HG02642 (cell line): ENCODE results near the gene TEX14.
"Not testable (repeated sequence)": the region's sequence is repeated elsewhere in the genome, so short reads cannot be mapped to it uniquely, and the experiment has no call there.

Experiments used
- ATAC-seq: cut with Tn5 transposase; IDR thresholded peaks from one replicate; pipeline ENCODE4 v1.9.1; 2021; ENCODE audit warnings: mild to moderate bottlenecking; ENCODE audit not compliant: unreplicated experiment, poor library complexity

The TEX14 gene

DNA sequence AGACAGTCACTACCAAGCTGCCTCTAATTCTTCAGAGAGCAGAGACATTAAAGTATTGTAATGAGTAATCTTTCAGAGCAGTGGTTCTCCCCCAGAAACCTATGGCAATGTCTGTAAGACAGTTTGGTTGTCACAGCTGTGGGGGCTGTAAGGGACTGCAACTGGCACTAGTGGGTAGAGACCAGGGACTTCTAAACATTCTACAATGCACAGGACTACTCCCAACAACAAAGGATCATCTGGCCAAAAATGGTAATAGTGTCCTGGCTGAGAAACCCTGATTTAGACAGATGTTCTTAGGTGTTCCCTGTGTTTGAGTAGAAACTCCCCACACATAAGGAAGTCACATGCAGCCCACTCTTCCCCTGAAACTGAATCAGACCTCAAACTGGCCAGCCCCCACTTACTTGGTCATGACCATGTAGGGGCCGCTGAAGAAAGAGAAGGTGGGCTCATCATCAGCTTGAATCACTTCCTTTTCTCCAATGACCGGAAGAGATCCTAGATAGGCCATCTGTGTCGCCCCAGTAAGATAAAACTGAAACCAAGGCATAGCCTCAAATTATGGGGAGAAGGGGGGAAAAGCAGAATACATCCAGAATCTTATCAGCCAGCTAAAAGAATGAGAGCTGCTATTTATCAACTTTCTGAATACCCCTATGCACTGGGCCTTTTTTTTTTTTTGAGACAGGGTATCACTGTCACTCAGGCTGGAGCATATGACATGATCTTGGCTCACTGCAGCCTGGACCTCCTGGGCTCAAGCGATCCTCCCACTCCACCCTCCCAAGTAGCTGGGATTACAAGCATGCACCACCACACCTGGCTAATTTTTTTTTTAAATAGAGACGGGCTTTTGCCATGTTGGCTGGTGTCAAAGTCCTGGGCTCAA, 75.8 kb downstream of the TEX14 start:
- ATAC-seq, result peak; percentile 42

GRCh38 chr17:58614859-58615459, 76.9 kb downstream of the TEX14 start:
- no peak for ATAC-seq

- no peak for ATAC-seq
Observed at GRCh38 chr17:58611331-58611730, 80.5 kb downstream of the TEX14 start.

DNA sequence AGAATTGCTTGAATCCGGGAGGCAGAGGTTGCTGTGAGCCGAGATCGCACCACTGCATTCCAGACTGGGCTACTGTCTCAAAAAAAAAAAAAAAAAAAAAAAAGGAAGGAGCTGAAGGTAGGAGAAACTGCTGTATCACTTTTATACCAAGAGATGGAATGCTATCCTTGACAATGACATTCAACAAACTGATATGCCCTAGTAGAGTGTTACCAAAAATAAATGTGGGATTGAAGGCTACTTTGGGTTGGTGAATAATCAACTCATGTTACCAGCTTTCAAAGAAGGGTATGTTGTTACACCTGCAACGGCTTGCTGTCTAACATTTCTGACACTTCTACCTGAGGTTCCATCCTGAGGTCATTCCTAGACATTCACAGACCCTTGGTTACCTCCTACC, 84.9 kb downstream of the TEX14 start:
- no peak for ATAC-seq

DNA sequence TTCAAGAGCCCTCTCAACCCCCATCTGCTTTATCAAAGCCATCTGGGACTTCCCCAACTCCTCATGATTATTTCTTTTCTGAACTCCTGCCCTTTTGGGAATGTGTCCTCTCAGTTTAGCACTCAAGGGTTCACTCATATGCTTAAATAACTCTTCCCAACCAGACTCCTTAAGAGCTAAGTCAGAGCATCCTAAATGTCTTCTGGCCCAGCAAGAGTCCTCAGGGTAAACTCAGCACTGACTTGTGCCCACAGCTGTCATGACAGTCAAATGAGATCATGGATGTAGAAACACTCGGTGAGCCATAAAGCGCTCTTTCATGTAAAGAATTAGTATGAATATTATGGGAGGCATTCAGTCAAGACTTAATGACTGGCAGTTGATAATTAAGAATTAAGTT, 85.9 kb downstream of the TEX14 start:
- no peak for ATAC-seq

- no peak for ATAC-seq
Observed at GRCh38 chr17:58605470-58605869, 86.4 kb downstream of the TEX14 start.

GRCh38 chr17:58601976-58602375, 89.9 kb downstream of the TEX14 start:
- ATAC-seq, result no peak

GRCh38 chr17:58597371-58597770, 94.5 kb downstream of the TEX14 start:
- no peak for ATAC-seq

- ATAC-seq, result no peak
Observed at GRCh38 chr17:58595194-58595792, 96.6 kb downstream of the TEX14 start.

- ATAC-seq, result no peak
Observed at GRCh38 chr17:58593123-58593522, 98.7 kb downstream of the TEX14 start.

DNA sequence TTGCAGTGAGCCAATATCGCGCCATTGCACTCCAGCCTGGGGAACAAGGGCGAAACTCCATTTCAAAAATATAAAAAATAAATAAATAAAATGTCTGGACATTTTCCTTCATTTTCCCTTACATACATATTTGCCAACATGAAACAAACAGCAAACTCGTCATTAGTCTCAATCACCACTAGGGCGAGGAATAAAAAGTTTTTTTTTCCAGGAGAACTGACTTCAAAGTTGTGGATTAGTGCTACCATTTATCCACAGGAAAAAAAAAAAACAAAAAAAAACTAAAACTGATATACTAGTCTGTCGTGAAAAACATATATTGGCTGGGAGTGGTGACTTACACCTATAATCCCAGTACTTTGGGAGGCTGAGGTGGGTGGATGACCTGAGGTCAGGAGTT, 100.4 kb downstream of the TEX14 start:
- ATAC-seq, result no peak

DNA sequence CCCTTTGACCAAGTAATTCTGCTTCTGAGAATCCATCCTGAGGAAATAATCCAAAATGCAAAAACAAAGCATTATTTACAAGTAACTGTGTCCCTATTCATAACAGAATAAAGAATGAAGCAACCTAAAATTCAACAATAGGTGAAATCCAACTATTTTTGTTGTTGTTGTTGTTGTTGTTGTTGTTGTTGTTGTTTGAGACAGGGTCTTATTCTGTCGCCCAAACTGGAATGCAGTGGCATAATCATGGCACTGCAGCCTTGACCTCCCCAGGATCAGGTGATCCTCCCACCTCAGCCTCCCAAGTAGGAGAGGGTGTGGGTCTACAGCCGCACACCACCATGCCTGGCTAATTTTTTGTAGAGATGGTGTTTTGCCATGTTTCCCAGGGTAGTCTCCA, 101.5 kb downstream of the TEX14 start:
- ATAC-seq, result no peak

DNA sequence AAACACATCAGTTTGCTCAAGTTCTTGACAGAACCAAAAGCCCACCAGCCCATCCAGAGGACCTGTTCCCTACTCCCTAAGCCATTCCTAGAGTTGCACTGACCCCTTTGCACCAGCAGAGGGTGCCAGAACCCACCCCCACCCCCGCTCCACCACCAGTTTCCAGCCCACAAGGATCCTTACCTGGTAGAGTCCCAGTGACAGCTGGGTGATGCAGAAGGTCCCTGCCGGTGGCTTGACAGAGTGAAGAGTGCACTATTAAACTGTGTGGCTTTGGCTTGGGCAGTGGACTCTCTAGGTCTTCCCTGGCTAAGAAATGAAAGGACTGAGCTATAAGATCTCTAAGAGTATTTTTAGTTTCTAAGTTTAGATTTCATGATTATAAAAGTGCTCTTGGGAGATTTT, 104.1 kb downstream of the TEX14 start:
- no peak for ATAC-seq

DNA sequence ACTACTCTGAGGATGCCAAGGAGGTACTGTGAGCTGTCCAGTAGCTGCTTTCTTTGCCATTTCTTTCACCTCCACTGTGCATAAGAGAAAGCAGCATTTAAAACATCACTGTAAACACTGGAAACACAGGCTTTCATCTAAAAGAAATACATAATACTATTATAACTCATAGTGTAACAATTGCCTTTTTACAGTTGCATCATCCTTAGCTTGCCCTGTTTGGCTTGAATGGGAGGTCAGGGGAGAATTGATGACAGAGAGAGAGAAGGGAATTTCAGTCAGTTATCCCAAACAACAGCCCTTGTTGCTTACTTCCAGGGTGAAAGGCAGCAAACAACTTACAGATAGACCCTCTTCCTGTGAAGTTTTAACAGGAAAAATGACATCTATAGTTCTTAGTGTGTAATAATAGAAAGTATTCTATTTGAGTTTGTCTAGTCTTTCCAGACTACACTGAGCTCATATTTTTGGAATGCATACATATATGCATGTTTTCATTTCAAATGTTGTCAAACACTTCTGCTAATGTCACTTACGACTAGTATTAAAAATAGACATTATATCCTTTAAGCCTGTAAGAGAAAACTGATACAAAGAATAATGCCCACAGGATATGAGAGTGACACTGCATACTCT, 105.7 kb downstream of the TEX14 start:
- ATAC-seq, result no peak

GRCh38 chr17:58585554-58585953, 106.3 kb downstream of the TEX14 start:
- no peak for ATAC-seq

- ATAC-seq, result no peak
Observed at GRCh38 chr17:58583486-58583885, 108.4 kb downstream of the TEX14 start.

GRCh38 chr17:58582718-58583117, 109.1 kb downstream of the TEX14 start:
- not testable (repeated sequence) for ATAC-seq

- no peak for ATAC-seq
Observed at GRCh38 chr17:58580671-58581070, 111.2 kb downstream of the TEX14 start.

- ATAC-seq, result no peak
Observed at GRCh38 chr17:58577696-58578095, 114.1 kb downstream of the TEX14 start.

DNA sequence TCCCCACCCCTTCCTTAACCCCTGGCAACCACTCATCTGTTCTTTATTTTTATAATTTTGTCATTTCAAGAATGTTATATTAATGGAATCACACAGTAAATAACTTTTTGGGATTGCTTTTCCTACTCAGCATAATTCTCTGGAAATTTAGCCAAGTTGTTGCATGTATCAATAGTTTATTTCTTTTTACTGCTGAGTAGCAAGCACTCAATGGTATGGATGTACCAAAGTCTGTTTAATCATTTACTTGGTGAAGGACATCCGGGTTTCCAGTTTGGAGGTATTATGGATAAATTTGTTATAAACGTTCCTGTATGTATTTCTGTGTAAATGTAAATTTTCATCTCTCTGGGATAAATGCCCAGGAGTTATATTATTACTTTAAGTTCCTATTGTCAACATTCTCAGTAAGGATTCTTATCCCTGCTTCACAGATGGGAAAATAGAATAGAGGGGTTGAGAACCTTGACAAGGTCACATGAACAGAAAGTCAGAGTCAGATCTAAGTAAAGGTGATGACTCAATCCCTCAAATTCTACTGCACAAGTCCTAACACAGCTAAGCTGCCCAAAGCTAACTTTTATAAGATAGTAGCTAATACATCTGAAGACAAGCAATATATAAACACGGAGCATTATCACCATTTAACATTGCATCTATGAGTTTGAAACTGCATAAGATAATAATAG, 115.0 kb downstream of the TEX14 start:
- no peak for ATAC-seq
